Hepatocyte (in vitro differentiated cells): ENCODE results near the gene PDCD4. TPM values are rescaled to one million over a fixed set of nuclear protein-coding genes. Genes with fewer than 3 reads are reported as not detected.

Experiments used
- DNase-seq: peaks from one replicate; pipeline ENCODE4 v3.0.0-alpha.2; 2016; ENCODE audit warnings: low spot score
- H2AFZ ChIP-seq: fragments of 200-600 bp; sonication (generic); 2 replicates; pipeline ENCODE4 v1.6.0; 2016; ENCODE audit warnings: antibody characterized with exemption, mild to moderate bottlenecking
- H3K27ac ChIP-seq: fragments of 200-600 bp; sonication (generic); 2 replicates; pipeline ENCODE4 v1.5.1; 2016; ENCODE audit warnings: mild to moderate bottlenecking
- H3K27me3 ChIP-seq: fragments of 200-600 bp; sonication (generic); 2 replicates; pipeline ENCODE4 v1.6.1; 2016
- H3K36me3 ChIP-seq: fragments of 200-600 bp; sonication (generic); replicated peaks from 2 replicates; pipeline ENCODE4 v1.5.1; 2016; ENCODE audit warnings: low read depth; ENCODE audit not compliant: insufficient read depth
- H3K4me1 ChIP-seq: fragments of 200-600 bp; sonication (generic); 2 replicates; pipeline ENCODE4 v1.5.1; 2016; ENCODE audit warnings: mild to moderate bottlenecking, moderate library complexity; ENCODE audit not compliant: insufficient read depth
- H3K4me2 ChIP-seq: fragments of 200-600 bp; sonication (generic); 2 replicates; pipeline ENCODE4 v1.6.0; 2016
- H3K4me3 ChIP-seq: fragments of 200-600 bp; sonication (generic); 2 replicates; pipeline ENCODE4 v1.5.1; 2016; ENCODE audit warnings: mild to moderate bottlenecking
- H3K79me2 ChIP-seq: fragments of 200-600 bp; sonication (generic); 2 replicates; pipeline ENCODE4 v1.6.0; 2017; ENCODE audit warnings: mild to moderate bottlenecking
- H3K9me2 ChIP-seq: fragments of 200-600 bp; sonication (generic); replicated peaks from 2 replicates; pipeline ENCODE4 v1.6.0; 2017; ENCODE audit warnings: mild to moderate bottlenecking; ENCODE audit not compliant: insufficient read depth
- H3K9me3 ChIP-seq: fragments of 200-600 bp; sonication (generic); 2 replicates; pipeline ENCODE4 v1.5.1; 2016; ENCODE audit warnings: low read depth, mild to moderate bottlenecking
- H4K20me1 ChIP-seq: fragments of 200-600 bp; sonication (generic); 2 replicates; pipeline ENCODE4 v1.6.0; 2016; ENCODE audit warnings: mild to moderate bottlenecking; ENCODE audit not compliant: insufficient read depth, poor library complexity, severe bottlenecking
- CTCF ChIP-seq: fragments of 200-600 bp; sonication (generic); IDR thresholded peaks from 2 replicates; pipeline ENCODE4 v1.5.1; 2016; ENCODE audit warnings: antibody characterized with exemption, mild to moderate bottlenecking; ENCODE audit not compliant: poor library complexity
- EZH2 ChIP-seq: fragments of 200-600 bp; sonication (generic); IDR thresholded peaks from 2 replicates; pipeline ENCODE4 v1.6.1; 2016; ENCODE audit warnings: antibody characterized with exemption, mild to moderate bottlenecking, borderline replicate concordance
- EZH2phosphoT487 ChIP-seq: fragments of 200-600 bp; sonication (generic); IDR thresholded peaks from one replicate; pipeline ENCODE4 v1.6.1; 2018; ENCODE audit warnings: antibody characterized with exemption, mild to moderate bottlenecking, low read depth, moderate library complexity; ENCODE audit not compliant: unreplicated experiment, severe bottlenecking
- WGBS: methylation state at CpG from one replicate; pipeline ENCODE4 v1.1.6; 2016; ENCODE audit warnings: low lambda C conversion rate; ENCODE audit errors: missing lambda C conversion rate; 5-methylcytosine and 5-hydroxymethylcytosine counted together
- polyA plus RNA-seq: library from polyadenylated mRNA; unstranded; fragments of >200 nt; fragmentation: Nextera tagmentation; extraction: Ambion mirVana; gene quantifications from 2 replicates; pipeline ENCODE4 v1.2.1, GENCODE V29; 2016
- total RNA-seq: library from RNA; depleted of rRNA; stranded (reverse); fragments of >200 nt; gene quantifications from 2 replicates; pipeline ENCODE4 v1.2.3, GENCODE V29; 2014

The PDCD4 gene
- total and polyA plus RNA-seq, 2 experiments from 2014 or later = 315 to 791 TPM

GRCh38 chr10:110857265-110858171 is 14.2 kb upstream of the PDCD4 start:
- peak; percentile 87 for DNase-seq
- H3K4me2 ChIP-seq = peak overlapping the region; percentile 59
- H4K20me1 ChIP-seq = no peaks in the 10 kb centered on the region
- no peaks in the 10 kb centered on the region for H3K9me3 ChIP-seq
- WGBS = 18% methylated on average over 12 of the region's 12 CpGs
- no peak overlapping the region for H3K4me3 ChIP-seq
- peak overlapping the region; percentile 95 for H3K27ac ChIP-seq
- TF ChIP-seq CTCF (no peak), EZH2phosphoT487 (no peak), EZH2 (no peak)
- H3K4me1 ChIP-seq = peaks cover 59% of the 10 kb centered on the region
- H3K9me2 ChIP-seq = no peaks in the 10 kb centered on the region
- no peaks in the 10 kb centered on the region for H3K36me3 ChIP-seq
- H2AFZ ChIP-seq = no peak overlapping the region
- no peaks in the 10 kb centered on the region for H3K79me2 ChIP-seq
- no peaks in the 10 kb centered on the region for H3K27me3 ChIP-seq

- peak overlapping the region; percentile 95 for H3K27ac ChIP-seq
- H3K9me2 ChIP-seq = no peaks in the 10 kb centered on the region
- WGBS = 6% methylated on average over 1 of the region's 1 CpG
- H3K36me3 ChIP-seq = no peaks in the 10 kb centered on the region
- no peak overlapping the region for H3K4me3 ChIP-seq
- H3K9me3 ChIP-seq = no peaks in the 10 kb centered on the region
- H3K4me1 ChIP-seq = peaks cover 57% of the 10 kb centered on the region
- DNase-seq = no peak
- H2AFZ ChIP-seq = no peak overlapping the region
- peak overlapping the region; percentile 59 for H3K4me2 ChIP-seq
- TF ChIP-seq EZH2phosphoT487 = no peak
- TF ChIP-seq CTCF = no peak
- TF ChIP-seq EZH2 = no peak
- no peaks in the 10 kb centered on the region for H4K20me1 ChIP-seq
- no peaks in the 10 kb centered on the region for H3K79me2 ChIP-seq
- no peaks in the 10 kb centered on the region for H3K27me3 ChIP-seq
Measured at GRCh38 chr10:110858297-110858934, 13.3 kb upstream of the PDCD4 start.

- Histone ChIP-seq H4K20me1 (no peaks in the 10 kb centered on the region), H3K27ac (peak overlapping the region; percentile 95), H3K9me3 (no peaks in the 10 kb centered on the region), H3K79me2 (no peaks in the 10 kb centered on the region), H3K36me3 (no peaks in the 10 kb centered on the region), H3K9me2 (no peaks in the 10 kb centered on the region), H2AFZ (no peak overlapping the region), H3K4me2 (no peak overlapping the region), H3K4me1 (peaks cover 52% of the 10 kb centered on the region), H3K27me3 (no peaks in the 10 kb centered on the region), H3K4me3 (no peak overlapping the region)
- WGBS = 73% methylated on average over 6 of the region's 6 CpGs
- no peak for TF ChIP-seq EZH2phosphoT487
- TF ChIP-seq CTCF = no peak
- TF ChIP-seq EZH2 = no peak
- no peak for DNase-seq
Measured at GRCh38 chr10:110859206-110859972, 12.3 kb upstream of the PDCD4 start.
